Activated CD4-positive, alpha-beta T cell treated with anti-CD3 and anti-CD28 coated beads, Interleukin-2, Interleukin-6, amounts not matched to agents 100 ng/mL and 50 ng/mL, durations not matched to agents 16 hours and 8 hours (primary cell): ENCODE results near the gene DNM2.
"Not testable (repeated sequence)": the region's sequence is repeated elsewhere in the genome, so short reads cannot be mapped to it uniquely, and the experiment has no call there.

Experiments used
- DNase-seq: peaks from one replicate; pipeline ENCODE4 v3.0.0-alpha.2; 2020

Gene DNM2

DNA sequence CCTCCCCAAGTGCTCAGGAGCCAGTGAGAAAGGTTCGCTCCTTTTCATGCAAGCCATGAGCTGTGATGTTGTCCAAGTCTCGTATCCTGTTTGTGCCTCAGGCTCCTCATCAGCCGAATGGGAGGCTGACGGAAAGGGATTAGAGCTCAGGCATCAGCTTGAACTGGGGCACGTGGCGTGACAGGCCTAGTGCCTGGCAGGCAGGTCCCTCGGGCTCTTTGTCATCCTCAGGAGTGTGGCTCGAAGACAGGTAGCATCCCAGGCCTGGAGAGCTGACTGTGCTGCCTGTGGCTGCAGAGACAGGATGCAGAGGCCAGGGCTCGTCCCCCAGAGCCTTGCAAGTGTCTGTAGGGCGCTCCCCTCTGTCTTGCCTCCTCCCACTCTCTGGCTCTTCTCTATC lies 38.5 kb downstream of the DNM2 start:
- no peak for DNase-seq

DNA sequence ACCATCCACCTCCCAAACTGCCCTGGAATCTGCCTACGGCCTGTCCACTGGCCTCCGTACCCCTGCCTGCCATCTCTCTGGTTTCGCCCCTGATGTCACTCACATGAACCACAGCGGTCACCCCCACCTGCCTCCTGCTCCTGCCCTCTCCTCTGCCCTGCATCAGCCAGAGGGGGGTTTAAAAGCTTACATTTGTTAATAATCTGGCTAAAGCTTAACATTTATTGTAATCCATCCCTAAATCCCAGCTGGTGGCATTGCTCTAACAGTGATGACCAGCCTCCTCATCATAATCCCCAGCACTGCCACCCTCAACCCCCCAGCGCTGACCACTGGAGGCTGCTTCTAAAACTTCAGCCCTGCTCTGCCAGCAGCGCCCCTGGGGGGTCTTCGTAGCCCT lies 38.9 kb downstream of the DNM2 start:
- no peak for DNase-seq

DNA sequence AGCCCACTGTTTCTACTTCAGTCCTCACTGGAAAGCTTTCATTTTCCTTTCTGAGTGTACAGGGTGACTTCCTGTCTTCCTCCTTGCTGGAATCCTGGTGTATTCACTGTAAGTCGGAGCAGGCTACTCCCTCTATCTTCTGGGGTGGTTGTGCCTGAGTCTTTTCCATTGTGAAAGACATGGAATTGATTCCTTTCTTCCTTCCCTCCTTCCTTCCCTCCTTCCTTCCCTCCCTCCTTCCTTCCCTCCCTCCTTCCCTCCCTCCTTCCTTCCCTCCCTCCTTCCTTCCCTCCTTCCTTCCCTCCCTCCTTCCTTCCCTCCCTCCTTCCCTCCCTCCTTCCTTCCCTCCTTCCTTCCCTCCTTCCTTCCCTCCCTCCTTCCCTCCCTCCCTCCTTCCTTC lies 40.2 kb downstream of the DNM2 start:
- DNase-seq = not testable (repeated sequence)

DNA sequence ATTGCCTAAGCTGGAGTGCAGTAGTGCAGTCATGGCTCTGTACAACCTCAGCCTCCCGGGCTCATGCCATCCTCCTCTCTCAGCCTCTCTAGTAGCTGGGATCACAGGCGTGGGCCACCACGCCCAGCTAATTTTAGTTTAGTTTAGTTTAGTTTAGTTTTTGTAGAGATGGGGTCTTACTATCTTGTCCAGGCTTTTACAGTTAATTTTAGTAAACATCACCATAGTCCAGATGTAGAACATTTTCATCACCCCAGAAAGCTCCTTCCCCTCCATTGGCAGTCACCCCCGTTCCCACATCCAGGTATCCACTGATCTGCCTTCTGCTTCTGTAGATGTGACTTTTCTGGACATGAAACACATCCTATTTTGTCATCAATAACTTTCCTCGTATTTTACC lies 41.1 kb downstream of the DNM2 start:
- no peak for DNase-seq

DNA sequence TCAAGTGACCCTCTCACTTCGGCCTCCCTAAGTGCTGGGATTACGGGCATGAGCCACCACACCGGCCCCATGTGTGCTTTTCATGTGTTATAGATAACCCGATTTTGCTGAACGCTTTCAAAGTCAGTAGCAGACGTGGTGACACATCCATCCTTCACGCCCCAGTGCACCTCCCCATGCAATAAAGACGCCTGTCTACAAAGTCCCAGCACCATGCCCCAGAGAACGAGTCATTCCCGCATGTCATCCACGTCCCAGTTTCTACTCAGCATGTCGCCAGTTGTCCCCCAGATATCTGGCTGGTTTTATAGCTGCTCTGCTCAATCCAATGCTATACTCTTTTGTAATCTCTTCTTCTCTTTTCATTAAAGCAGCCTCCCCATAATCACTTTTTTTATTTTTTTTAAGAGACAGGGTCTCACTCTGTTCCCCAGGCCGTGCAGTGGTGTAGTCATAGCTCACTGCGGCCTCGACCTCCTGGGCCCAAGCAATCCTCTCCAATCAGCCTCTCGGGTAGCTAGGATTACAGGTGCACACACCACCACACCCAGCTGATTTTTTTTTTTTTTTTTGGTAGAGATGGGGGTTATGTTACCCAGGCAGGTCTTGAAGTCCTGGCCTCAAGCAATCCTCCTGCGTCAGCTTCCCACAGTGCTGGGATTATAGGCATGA lies 42.5 kb downstream of the DNM2 start:
- peak; percentile 45 for DNase-seq

DNA sequence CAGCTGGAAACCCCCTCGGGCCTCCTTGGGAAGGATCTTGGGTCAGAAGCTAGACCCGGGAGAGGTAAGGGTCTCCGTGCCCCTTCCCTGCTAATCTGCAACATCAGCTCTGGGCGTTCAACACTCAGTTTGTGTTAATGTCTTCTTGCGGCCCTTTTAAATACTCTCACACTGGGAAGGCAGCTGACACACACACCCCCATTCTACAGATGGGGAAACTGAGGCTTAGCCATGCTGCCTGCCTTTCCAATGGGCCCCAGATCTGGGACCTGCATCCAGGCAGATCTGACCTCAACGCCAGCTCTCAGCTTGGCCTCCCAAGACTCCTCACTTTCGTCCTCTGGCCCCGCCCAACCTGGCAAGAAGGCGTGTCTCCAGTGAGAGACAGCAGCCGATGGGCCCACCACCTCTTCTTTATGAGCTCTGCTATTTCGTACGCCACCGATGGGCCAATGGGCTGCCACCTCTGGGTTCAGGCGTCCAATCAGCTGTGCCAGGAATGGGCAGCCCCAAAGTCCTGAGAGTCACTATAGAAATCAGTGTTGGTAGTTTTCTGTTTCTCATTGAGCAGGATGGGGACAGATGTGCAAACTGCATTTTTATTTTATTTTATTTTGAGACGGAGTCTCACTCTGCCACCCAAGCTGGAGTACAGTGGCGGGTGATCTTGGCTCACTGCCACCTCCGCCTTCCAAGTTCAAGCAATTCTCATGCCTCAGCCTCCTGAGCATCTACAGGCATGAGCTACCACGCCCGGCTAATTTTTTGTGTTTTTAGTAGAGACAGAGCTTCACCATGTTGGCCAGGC lies 43.8 kb downstream of the DNM2 start:
- DNase-seq = no peak

DNA sequence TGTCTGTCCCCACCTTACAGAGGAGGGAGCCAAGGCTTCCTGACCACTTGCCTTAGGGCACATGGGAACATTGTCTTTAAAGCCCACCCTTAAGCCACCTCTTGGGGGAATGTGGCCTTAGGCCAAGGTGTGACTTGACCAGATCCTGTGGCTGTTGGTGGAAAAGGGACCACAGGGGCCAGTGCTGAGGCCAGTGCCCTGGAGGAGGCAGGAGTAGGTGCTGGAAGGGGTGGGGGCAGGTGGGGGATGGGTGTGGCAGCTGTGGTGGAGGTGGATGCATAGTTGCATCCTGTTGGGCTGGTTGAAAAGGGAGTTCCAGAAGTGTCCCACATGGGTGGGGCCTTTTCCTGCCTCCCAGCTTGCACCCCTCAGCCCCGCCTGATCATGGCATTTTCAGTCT lies 44.8 kb downstream of the DNM2 start:
- peak; percentile 40 for DNase-seq

DNA sequence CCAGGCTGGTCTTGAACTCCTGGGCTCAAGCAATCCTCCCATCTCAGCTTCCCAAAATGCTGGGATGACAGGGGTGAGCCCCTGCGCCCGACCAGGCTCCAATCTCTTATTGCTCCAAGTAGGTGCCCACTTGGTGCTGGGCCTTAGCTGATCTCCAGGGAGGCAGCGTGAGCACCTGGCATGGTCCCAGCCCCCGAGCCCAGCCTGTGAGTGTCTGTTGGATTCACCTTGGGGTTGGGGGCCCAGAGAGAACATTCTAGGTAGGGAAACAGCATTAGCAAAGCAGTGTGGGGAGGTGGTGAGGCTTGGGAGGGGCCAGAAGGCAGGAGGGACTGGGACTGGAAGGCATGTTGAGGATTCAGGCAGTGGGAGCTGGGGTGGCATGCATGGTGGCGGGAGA lies 45.5 kb downstream of the DNM2 start:
- no peak for DNase-seq

DNA sequence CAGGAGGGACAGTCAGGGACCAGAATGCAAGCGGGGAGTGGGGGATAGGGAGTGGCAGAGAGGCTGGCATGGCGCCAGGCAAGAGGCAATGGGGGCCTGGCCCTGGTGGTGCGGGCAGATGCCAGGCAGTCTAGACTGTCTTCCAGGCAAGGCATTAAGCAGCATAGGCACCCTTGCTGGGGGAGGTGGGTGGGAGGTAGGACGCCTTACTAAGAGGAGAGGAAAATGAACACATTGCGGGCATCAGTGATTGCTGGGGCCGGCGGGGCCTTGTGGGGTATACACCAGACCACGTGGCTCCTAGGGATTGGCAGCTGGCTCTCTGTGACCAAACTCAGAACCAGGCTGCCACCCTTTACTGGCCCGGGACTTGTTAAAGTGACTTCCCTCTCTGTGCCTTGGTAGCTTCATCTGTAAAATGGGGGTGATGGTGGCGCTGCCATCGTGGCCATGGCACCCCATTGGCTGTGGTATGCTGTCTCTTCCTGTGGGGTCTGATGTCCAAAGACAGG lies 46.0 kb downstream of the DNM2 start:
- DNase-seq = no peak

DNA sequence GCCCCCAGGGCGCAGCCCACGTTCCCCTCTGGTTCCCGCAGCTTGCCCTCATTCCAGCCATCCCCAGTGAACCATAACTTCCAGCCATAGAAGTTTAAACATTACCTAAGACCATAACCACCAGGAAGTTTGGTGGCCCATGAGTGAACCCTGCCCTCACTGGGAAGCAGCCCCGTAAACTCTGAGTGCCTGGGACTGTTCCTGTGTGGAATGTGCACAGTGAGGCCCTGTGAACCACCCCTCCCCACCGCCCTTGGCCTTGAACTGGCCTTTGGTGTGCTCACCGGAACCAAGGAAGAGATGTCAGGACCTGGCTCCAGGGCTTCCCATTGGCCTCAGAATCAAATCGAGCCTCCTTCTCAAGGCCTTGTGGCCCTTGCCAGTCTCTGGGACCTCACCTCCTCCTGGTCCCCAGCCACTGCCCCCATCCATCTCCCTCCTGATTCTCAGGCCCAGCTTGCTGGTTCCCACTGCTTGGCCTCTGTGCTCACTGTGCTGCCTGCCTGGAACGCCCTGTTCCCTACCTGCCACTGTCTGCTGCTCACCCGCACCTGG lies 46.5 kb downstream of the DNM2 start:
- no peak for DNase-seq

DNA sequence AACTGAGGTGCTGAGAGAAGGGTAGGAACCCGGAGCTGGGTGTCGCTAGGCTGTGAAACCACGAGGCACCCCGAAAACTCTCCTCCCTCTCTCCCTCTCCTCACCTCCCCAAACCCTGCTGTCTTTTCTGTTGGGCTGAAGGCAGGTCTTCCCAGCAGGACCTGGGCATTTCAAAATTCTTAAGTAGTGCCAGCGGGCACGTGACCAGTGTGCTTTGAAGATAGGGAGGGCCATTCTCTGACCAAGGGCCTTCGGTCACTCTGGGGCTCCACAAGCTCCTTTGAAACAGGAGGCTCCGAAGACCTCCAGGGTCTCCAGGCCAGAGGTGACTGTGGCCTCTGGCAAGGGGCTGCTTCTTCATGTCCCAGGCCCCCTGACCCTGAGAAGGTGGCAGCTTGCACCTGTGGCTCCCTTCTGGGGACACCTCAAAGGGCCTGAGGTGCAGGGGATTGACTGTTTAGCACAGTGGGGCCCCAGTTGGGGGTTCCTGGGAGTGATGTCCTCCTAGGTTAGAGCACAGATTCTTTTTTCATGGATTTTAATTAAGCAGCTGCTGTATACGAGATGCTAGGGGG lies 48.3 kb downstream of the DNM2 start:
- DNase-seq = no peak

DNA sequence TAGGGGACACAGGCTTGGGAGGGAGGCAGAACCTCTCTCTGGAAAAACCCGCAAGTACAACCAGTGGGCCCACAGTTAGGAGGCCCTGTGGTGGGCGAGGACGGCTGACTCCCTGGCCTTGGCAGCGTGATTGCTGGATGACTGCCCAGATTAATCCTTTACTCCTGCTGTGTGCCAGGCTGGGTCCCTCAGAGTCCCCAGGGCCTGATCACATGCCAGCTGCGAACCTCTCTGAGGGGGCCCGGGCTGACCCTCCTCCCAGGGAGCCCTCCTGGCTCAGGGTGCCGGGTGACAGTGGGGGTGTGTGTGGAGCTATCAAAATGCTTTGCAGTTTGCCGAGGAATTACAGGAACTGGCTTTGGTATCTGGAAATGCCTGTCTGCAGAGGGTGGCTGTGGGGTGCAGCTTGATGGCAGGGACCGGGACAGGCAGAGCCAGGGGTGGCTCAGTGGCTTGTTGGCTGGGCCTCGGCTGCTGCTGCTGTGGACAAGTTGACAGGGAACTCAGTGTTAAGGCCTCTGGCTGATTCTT lies 48.9 kb downstream of the DNM2 start:
- DNase-seq = no peak

DNA sequence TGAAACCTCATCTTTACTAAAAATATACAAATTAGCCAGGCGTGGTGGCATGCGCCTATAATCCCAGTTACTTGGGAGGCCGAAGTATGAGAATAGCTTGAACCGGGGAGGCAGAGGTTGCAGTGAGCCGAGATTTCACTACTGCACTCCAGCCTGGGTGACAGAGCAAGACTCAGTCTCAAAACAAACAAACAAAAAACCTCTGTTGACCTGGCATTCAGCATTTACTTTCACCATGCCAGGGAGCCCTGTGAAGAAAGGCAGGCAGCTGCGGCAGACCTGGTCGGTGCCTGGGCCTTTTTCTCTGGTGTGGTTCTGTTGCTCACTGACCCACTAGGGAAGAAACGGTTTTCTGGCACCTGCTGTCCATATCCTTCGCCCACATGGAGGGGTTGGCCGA lies 49.8 kb downstream of the DNM2 start:
- DNase-seq = no peak

DNA sequence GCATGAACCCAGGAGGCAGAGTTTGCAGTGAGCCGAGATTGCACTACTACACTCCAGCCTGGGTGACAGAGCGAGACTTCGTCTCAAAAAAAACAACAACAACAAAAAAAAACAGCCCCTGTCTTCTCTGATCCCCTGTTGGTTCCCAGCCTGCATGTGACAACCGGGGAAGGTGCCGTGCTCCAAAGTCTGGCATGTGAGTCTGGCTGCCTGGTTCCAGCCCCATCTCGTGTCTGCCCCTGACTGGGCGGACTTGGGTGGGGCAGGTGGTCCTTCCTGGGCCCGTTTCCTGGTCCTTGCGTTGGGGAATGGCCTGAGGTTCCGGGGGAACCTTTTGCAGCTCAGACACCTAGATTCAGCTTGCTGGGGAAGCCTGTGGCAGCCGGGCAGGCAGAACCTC lies 50.5 kb downstream of the DNM2 start:
- DNase-seq = no peak

DNA sequence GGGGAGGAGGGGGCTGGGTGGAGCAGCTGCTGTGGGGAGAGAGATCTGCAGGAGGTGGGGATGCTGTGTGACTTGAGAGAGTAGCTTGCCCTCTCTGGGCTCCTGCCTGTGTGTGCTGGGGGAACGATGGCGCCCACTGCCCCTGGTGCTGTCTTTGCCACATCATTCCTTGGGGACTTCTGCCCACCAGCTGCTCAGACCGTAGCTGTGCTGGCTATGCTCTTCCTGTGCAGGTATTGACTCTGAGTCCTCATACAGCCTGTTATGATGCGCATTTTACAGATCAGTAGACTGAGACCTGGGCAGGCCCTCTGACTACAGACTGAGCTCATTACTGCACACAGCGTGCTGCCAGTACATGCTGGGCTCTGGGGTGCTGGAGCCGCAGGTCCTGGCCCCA lies 51.1 kb downstream of the DNM2 start:
- DNase-seq = no peak

DNA sequence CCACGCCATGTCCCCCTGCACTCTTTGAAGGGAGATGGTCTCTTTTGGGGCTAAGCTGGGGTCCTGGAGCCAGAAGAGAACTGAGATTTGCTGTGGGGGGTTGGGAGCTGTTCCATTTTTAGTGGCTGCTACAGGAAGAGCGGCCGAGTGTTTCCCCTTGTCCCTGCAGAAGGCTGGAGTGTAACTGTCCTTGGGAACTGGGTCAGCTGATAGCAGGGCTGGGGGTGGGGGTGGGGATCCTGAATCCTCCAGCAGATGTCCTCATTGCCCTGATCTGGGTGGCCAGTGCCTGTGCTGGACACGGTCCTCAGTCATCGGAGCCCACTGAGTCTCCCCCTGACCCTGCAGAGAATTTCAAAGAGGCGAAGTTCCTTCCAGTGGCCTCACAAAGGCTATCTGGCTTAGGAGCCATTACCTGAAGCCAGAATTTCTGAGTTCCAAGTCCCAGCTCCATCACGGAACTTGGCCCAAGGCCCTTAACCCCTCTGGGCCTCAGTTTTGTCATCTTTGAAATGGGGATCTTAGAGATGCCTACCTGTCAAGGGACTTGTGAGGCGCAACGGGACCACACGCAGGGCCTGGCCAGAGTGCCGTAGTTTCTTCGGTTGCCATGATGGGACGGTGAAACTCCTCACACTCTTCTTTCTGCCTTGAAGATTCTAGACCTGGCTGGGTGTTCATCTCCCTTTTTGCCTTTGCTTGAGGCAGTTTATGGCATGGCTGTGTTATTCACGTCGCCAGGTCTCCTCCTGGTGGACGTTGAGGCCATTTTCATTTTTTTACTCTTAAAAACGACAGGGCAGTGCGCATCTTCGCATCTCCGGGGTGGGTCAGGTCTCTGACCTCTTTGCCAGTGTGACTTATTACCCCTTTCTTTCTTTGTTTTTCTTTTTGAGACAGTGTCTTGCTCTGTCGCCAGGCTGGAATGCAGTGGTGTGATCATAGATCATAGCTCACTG lies 51.9 kb downstream of the DNM2 start:
- no peak for DNase-seq

DNA sequence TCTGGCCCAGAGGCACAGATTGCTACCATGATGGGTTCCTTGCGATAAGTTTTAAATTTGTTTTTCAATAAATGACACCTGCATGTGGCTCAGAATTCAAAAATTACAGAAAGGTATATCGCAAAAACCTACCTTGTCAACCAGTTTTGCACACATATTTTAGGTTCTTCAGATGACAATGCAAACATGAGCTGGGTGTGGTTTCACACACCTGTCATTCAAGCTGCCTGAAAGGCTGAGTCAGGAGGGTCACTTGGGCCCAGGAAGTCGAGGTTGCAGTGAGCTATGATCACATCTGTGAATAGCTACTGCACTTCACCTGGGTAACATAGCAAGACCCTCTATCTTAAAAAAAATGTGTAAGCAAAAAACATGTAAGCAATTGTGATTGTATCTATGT lies 56.1 kb downstream of the DNM2 start:
- DNase-seq = peak; percentile 51

DNA sequence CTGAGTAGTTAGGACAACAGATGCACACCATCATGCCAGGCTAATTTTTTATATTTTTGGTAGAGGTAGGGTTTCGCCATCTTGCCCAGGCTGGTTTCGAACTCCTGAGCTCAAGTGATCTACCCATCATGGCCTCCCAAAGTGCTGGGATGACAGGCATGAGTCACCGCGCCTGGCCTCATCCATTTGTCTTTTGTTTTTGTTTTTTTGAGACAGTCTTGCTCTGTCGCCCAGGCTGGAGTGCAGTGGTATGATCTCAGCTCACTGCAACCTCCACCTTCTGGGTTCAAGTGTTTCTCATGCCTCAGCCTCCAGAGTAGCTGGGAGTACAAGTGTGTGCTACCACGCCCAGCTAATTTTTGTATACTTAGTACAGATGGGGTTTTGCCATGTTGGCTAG lies 57.0 kb downstream of the DNM2 start:
- no peak for DNase-seq

DNA sequence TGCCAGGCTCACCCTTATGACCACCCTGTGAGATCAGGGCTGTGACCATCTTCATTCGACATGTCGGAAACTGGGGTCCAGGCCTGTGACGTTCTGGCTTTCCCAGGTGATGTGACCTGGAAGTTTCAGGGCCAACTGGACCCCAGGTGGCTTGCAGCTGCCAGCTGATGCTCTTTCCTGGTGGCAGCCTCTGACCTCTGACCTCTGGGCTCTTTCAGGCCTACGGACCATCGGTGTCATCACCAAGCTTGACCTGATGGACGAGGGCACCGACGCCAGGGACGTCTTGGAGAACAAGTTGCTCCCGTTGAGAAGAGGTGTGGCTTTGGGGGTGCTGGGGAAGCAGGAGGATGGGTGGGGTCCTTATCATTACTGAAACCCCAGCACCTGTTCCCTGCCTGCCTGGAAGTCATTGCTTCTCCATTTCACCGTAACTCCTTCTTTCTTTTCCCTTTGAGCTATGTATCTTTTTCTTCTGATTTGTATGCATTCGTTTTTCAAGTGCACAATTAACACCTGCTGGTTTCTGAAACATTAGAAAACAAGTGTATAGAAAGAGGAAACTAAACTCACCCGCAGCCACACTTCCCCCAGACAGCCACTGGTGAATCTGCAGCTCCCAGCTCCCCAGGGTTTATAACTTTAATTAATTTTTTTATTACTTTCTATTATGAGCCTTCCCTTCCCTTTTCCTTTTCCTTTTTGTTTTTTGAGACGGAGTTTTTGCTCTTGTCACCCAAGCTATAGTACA lies 59.2 kb downstream of the DNM2 start:
- DNase-seq = no peak

DNA sequence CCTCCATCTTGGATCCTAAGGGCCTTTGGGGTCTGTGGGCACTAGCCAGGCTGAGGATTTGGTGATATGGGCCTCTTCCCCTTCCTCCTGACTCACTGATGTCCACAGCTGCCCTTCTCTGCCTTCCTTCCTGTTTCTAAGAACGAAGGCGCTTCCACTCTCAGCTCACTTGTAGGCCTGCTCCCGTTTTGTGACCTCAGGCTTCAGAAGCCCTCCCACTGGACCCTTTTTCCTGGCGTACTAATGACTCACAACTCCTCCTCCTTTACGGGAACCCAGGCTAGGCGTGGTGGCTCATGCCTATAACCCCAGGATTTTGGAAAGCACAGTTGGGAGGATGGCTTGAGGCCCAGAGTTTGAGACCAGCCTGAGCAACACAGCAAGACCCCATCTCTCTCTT lies 62.5 kb downstream of the DNM2 start:
- DNase-seq = no peak

DNA sequence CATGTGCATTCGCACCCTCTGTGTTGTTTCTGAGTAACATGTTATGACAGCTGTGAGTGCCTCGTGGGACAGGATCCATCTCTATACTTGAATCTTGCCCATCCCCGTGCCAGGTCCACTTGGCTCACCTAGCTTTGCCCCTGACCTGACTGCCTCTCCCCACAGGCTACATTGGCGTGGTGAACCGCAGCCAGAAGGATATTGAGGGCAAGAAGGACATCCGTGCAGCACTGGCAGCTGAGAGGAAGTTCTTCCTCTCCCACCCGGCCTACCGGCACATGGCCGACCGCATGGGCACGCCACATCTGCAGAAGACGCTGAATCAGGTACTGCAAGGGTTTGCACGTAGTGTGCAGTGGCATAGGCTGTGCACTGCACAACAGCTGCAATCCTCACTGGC lies 64.9 kb downstream of the DNM2 start:
- no peak for DNase-seq

DNA sequence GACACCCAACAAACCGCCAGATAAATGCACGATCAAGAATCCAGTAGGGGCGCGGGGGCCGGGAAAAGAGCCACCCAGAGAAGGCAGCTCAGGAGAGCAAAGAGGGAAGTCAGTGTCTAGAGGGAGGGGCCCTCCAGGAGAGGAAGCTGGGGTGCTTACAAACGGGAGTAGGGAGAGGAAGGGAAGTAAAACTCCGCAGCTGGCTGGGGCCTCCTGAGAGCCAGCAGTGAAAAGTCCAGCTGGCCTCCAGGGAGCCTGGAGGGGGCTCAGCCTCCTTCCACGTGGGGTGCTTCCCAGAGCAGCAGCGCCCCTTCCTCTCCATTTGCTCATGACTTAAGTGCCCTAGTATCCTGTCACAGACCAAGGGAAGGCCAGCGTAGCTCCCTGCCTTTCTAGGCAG lies 66.4 kb downstream of the DNM2 start:
- no peak for DNase-seq
